Mesendoderm (in vitro differentiated cells): ENCODE results near the gene ZNF764.
"Not testable (repeated sequence)": the region's sequence is repeated elsewhere in the genome, so short reads cannot be mapped to it uniquely, and the experiment has no call there.

ENCODE experiments used
- DNase-seq: peaks from one replicate; pipeline ENCODE4 v3.0.0; 2013
- H2AK5ac ChIP-seq: 2 replicates; pipeline ENCODE4 v1.6.1; 2013; ENCODE audit warnings: low read length, inconsistent platforms
- H2BK120ac ChIP-seq: 2 replicates; pipeline ENCODE4 v1.6.1; 2013; ENCODE audit warnings: low read depth, mild to moderate bottlenecking, low read length, moderate library complexity, mixed read lengths
- H2BK15ac ChIP-seq: replicated peaks from 2 replicates; pipeline ENCODE4 v1.6.1; 2013; ENCODE audit warnings: low read depth, mild to moderate bottlenecking, moderate library complexity
- H2BK5ac ChIP-seq: 2 replicates; pipeline ENCODE4 v1.6.1; 2013; ENCODE audit warnings: low read length, inconsistent platforms
- H3K18ac ChIP-seq: 2 replicates; pipeline ENCODE4 v1.6.1; 2013; ENCODE audit warnings: mild to moderate bottlenecking, low read length, mixed read lengths
- H3K23ac ChIP-seq: one replicate; pipeline ENCODE4 v1.6.1; 2013; ENCODE audit warnings: low read length
- H3K27ac ChIP-seq: 2 replicates; pipeline ENCODE4 v1.5.1; 2013; ENCODE audit warnings: low read depth, mild to moderate bottlenecking, inconsistent platforms, low read length, moderate library complexity
- H3K27me3 ChIP-seq: 2 replicates; pipeline ENCODE4 v1.6.1; 2013; ENCODE audit warnings: low read length, control low read depth, mild to moderate bottlenecking, inconsistent platforms; ENCODE audit not compliant: insufficient read depth, poor library complexity
- H3K36me3 ChIP-seq: 2 replicates; pipeline ENCODE4 v1.6.1; 2013; ENCODE audit warnings: low read length, inconsistent platforms; ENCODE audit not compliant: control insufficient read depth, insufficient read depth
- H3K4ac ChIP-seq: one replicate; pipeline ENCODE4 v1.6.1; 2013; ENCODE audit warnings: low read depth, mild to moderate bottlenecking, low read length, moderate library complexity
- H3K4me1 ChIP-seq: 2 replicates; pipeline ENCODE4 v1.6.1; 2013; ENCODE audit warnings: low read depth, low read length, inconsistent platforms; ENCODE audit not compliant: control insufficient read depth
- H3K4me2 ChIP-seq: 2 replicates; pipeline ENCODE4 v1.6.1; 2013; ENCODE audit warnings: low read length
- H3K4me3 ChIP-seq: 2 replicates; pipeline ENCODE4 v1.5.1; 2013; ENCODE audit warnings: mild to moderate bottlenecking, low read length
- H3K56ac ChIP-seq: one replicate; pipeline ENCODE4 v1.6.1; 2013; ENCODE audit warnings: low read length
- H3K79me1 ChIP-seq: 2 replicates; pipeline ENCODE4 v1.6.1; 2013; ENCODE audit warnings: low read length, inconsistent platforms
- H3K79me2 ChIP-seq: 2 replicates; pipeline ENCODE4 v1.6.1; 2013; ENCODE audit warnings: mild to moderate bottlenecking, low read length; ENCODE audit not compliant: control insufficient read depth, insufficient read depth
- H3K9ac ChIP-seq: 2 replicates; pipeline ENCODE4 v1.6.1; 2013; ENCODE audit warnings: low read length, inconsistent platforms
- H4K5ac ChIP-seq: one replicate; pipeline ENCODE4 v1.6.1; 2013; ENCODE audit warnings: low read length
- H4K8ac ChIP-seq: one replicate; pipeline ENCODE4 v1.6.1; 2013; ENCODE audit warnings: low read depth, mild to moderate bottlenecking, control low read depth, low read length, moderate library complexity
- WGBS: extraction: QIAGEN DNeasy Blood & Tissue Kit; methylation state at CpG from one replicate; pipeline ENCODE4 v1.1.7; 2013; ENCODE audit warnings: low lambda C conversion rate, missing lambda C conversion rate; ENCODE audit not compliant: insufficient coverage; ENCODE audit errors: extremely low coverage; 5-methylcytosine and 5-hydroxymethylcytosine counted together

Gene ZNF764

DNA sequence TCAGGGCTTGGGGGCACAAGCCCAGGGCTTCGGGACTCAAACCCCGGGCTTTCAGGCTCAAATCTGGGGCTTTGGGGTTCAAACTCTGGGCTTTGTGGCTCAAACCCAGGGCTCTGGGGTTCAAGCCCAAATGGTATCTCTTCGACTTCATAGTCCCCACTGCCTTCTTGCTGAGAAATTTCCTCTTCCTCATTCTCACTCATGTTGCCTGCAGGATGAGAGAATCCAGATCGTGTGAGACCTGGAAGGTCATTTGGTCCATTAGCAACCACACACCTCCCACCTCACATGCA is 32.4 kb downstream of the ZNF764 start:
- DNase-seq, result no peak
- Histone ChIP-seq H2BK120ac (no peak overlapping the region), H3K56ac (peak overlapping the region; percentile 93), H3K4ac (no peak overlapping the region), H2AK5ac (no peak overlapping the region), H3K79me1 (no peaks in the 10 kb centered on the region), H3K36me3 (peaks cover 3% of the 10 kb centered on the region), H4K5ac (no peak overlapping the region), H2BK5ac (no peak overlapping the region), H2BK15ac (no peak overlapping the region), H3K4me2 (peak overlapping the region; percentile 83), H3K23ac (no peak overlapping the region), H3K27me3 (no peaks in the 10 kb centered on the region), H3K18ac (no peak overlapping the region), H3K4me1 (peaks cover 8% of the 10 kb centered on the region), H3K9ac (peak overlapping the region; percentile 92), H3K27ac (no peak overlapping the region), H3K79me2 (no peaks in the 10 kb centered on the region), H4K8ac (peak overlapping the region; percentile 1), H3K4me3 (peak overlapping the region; percentile 79)
- WGBS, result no CpG with 5 or more reads among the region's 4 CpGs

DNA sequence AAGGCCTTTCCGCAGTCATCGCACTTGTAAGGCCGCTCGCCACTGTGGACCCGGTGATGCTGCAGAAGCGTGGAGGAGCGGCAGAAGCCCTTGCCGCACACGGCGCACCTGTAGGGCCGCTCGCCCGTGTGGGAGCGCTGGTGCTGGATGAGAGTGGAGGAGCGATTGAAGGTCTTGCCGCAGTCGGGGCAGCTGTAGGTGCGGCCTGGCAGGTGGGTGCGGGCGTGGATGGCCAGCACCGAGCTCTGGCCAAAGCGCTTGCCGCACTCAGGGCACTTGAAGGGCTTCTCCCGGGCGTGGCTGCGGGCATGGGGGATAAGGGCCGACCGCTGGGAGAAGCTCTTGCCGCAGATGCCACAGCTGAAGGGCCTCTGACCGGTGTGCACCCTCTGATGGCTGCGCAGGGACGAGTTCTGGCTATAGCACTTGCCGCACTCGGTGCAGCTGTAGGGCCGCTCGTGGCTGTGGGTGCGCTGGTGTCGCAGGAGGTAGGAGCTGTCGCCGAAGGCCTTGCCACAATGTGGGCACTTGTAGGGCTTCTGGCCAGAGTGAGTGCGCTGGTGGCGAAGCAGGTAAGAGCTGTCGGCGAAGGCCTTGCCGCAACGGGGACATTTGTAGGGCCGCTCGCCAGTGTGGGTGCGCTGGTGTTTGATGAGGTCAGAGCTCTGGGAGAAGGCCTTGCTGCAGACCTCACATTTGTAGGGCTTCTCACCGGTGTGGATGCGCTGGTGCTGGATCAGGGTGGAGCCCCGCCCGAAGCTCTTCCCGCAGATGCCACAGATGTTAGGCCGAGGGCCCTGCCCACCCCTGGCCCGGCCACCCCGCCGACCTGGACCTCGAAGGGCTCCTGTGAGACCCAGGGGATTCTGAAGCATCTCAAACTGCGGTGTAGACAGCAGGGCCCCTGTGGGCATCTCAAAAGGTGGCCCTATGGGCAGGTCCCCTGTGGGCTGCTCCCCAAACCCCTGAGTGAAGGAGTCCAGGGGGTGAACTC is 33.3 kb downstream of the ZNF764 start:
- H3K4me1 ChIP-seq, result peaks cover 8% of the 10 kb centered on the region
- no peak overlapping the region for H3K4me2 ChIP-seq
- WGBS, result no CpG with 5 or more reads among the region's 60 CpGs
- H3K27ac ChIP-seq, result peak overlapping the region; percentile 17
- H3K9ac ChIP-seq, result no peak overlapping the region
- H2BK15ac ChIP-seq, result no peak overlapping the region
- no peak overlapping the region for H3K23ac ChIP-seq
- H3K18ac ChIP-seq, result no peak overlapping the region
- H3K4ac ChIP-seq, result no peak overlapping the region
- no peaks in the 10 kb centered on the region for H3K79me2 ChIP-seq
- H3K27me3 ChIP-seq, result no peaks in the 10 kb centered on the region
- no peak overlapping the region for H3K56ac ChIP-seq
- no peak overlapping the region for H4K5ac ChIP-seq
- H2BK5ac ChIP-seq, result no peak overlapping the region
- H3K36me3 ChIP-seq, result peaks cover 3% of the 10 kb centered on the region
- no peak overlapping the region for H2AK5ac ChIP-seq
- H3K79me1 ChIP-seq, result no peaks in the 10 kb centered on the region
- H2BK120ac ChIP-seq, result no peak overlapping the region
- no peak overlapping the region for H3K4me3 ChIP-seq
- no peak overlapping the region for H4K8ac ChIP-seq
- no peak for DNase-seq

DNA sequence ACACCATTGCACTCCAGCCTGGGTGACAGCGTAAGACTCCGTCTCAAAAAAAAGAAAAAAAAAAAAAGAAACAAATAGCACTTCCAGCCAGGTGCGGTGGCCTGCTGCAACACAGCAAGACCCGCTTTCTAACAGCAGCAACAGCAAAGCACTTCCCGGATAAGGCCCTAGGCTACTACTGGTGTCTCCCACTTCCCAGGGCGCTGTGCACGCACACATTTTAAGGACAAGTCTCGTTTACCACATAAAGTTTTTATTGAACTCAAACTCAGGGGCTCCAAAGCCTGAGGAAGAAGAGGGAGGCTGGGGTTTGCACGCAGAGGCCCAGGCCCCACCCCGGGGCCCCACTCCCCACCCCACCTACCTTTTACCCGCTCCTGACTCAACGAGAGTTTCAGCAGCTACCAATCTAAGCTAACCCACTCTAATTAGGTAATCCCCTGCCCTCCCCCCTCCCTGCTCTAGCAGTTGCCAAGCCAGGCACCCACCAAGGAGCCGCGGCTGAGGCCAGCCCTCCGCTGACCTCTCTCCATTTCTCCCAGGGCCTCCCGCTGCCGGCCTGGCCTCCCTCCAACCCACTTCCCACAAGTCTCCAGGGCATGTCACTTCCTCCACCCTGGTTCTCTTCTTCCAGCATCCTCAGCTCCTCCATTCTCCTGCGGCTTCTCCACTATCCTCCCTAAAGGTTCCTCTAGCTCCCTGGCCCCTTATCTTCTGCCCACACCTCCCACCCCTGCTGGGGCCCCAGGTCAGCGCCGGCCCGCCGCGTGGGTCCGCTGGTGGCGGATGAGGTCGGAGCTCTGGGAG is 34.2 kb downstream of the ZNF764 start:
- WGBS, result no CpG with 5 or more reads among the region's 26 CpGs
- DNase-seq, result no peak
- no peak overlapping the region for H3K4me2 ChIP-seq

DNA sequence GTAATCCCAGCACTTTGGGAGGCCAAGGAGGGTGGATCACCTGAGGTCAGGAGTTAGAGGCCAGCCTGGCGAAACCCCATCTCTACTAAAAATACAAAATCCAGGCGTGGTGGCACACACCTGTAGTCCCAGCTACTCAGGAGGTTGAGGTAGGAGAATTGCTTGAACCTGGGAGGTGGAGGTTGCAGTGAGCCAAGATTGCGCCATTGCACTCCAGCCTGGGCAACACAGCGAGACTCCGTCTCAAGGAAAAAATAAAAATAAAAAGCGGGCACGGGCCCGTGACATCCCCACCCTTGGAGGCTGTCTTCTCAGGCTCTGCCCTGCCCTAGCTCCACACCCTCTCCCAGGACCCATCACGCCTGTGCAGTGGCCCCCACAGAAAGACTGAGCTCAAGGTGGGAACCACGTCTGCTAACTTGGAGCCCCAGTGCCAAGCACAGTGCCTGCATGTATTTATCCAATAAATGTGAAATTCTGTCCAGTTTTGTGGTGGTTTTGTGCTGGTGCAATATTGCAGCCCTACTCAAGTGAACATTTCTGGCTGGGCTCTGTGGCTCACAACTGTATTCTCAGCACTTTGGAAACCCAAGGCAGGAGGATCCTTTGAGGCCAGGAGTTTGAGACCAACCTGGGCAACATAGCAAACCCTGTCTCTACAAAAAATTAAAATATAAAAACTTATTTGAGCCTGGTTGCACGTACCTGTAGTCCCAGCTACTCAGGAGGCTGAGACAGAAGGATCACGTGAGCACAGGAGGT is 35.3 kb downstream of the ZNF764 start:
- not testable (repeated sequence) for H3K4me3 ChIP-seq, H2BK5ac ChIP-seq, H3K79me2 ChIP-seq, H3K18ac ChIP-seq, DNase-seq, H3K79me1 ChIP-seq, H3K4me2 ChIP-seq, H3K9ac ChIP-seq, H3K27me3 ChIP-seq, H2AK5ac ChIP-seq, H3K27ac ChIP-seq, H4K8ac ChIP-seq, H3K23ac ChIP-seq, H3K36me3 ChIP-seq, H3K4me1 ChIP-seq, H4K5ac ChIP-seq, H2BK15ac ChIP-seq, H3K56ac ChIP-seq, H3K4ac ChIP-seq, H2BK120ac ChIP-seq
- WGBS, result no CpG with 5 or more reads among the region's 12 CpGs

More for the DNA sequence above, 34.2 kb downstream of the ZNF764 start:
- H4K5ac ChIP-seq, result no peak overlapping the region
- H3K23ac ChIP-seq, result no peak overlapping the region
- H2BK15ac ChIP-seq, result no peak overlapping the region
- H3K9ac ChIP-seq, result no peak overlapping the region
- H3K18ac ChIP-seq, result no peak overlapping the region
- H3K56ac ChIP-seq, result no peak overlapping the region
- H3K4me3 ChIP-seq, result no peak overlapping the region
- H2AK5ac ChIP-seq, result no peak overlapping the region
- no peak overlapping the region for H2BK120ac ChIP-seq
- H3K4me1 ChIP-seq, result peaks cover 8% of the 10 kb centered on the region
- no peak overlapping the region for H4K8ac ChIP-seq
- no peak overlapping the region for H3K27ac ChIP-seq
- H3K4ac ChIP-seq, result no peak overlapping the region
- H2BK5ac ChIP-seq, result no peak overlapping the region
- peaks cover 3% of the 10 kb centered on the region for H3K36me3 ChIP-seq
- no peaks in the 10 kb centered on the region for H3K79me1 ChIP-seq
- no peaks in the 10 kb centered on the region for H3K79me2 ChIP-seq
- H3K27me3 ChIP-seq, result no peaks in the 10 kb centered on the region

DNA sequence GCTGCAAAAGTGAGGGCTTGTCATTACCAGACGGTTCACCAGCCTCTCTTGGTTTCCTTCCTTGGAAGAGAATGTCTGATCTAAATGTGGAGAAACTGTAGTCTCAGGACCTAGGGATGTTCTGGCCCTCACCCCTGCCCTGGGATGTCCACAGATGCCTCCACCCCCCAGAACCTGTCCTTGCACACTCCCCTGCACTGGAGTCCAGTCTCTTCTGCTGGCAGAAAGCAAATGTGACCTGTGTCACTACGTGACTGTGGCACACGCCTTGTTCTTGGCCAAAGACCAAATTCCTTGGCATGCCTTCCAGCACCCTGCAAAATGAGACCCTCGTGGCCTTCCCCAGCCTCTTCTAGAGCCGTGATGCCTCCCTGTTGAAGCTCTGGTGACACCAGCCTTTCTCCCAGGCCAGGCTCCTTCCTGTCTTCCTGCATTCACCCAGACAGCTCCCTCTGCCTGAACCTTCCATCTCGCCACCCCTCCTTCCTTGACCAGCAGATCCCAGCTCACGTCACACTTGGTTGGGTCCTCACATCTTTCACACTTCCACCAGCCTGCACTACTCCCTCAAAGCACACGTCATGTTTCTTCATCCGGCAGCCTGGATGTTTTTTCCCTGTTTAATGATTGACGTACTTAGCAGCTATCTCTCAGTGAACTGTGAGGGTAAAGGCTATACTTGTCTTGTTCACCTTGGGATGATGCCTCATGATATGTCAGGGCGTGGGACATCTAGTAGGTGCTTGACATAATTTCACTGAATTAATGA is 36.1 kb downstream of the ZNF764 start:
- H3K4me2 ChIP-seq, result no peak overlapping the region
- no peak overlapping the region for H2BK5ac ChIP-seq
- no peak overlapping the region for H3K4me3 ChIP-seq
- no peaks in the 10 kb centered on the region for H3K27me3 ChIP-seq
- H3K79me2 ChIP-seq, result no peaks in the 10 kb centered on the region
- no peak overlapping the region for H3K4ac ChIP-seq
- H3K79me1 ChIP-seq, result no peaks in the 10 kb centered on the region
- H2BK120ac ChIP-seq, result no peak overlapping the region
- H3K56ac ChIP-seq, result no peak overlapping the region
- WGBS, result no CpG with 5 or more reads among the region's 11 CpGs
- H3K23ac ChIP-seq, result no peak overlapping the region
- no peak overlapping the region for H3K27ac ChIP-seq
- peaks cover 2% of the 10 kb centered on the region for H3K4me1 ChIP-seq
- no peak overlapping the region for H4K5ac ChIP-seq
- no peak overlapping the region for H2AK5ac ChIP-seq
- no peak overlapping the region for H3K9ac ChIP-seq
- no peak overlapping the region for H2BK15ac ChIP-seq
- peaks cover 3% of the 10 kb centered on the region for H3K36me3 ChIP-seq
- no peak overlapping the region for H3K18ac ChIP-seq
- no peak for DNase-seq
- no peak overlapping the region for H4K8ac ChIP-seq
